Mesenchymal stem cell (in vitro differentiated cells and primary cell): ENCODE data around the gene ZMAT5.

Experiments
- DNase-seq: peaks from one replicate; pipeline ENCODE4 v3.0.0-alpha.2; 2013
- H2AFZ ChIP-seq: one replicate; pipeline ENCODE4 v1.6.1; 2013; ENCODE audit warnings: low read depth, mild to moderate bottlenecking, control low read depth, inconsistent platforms, low read length, moderate library complexity
- H2AK5ac ChIP-seq: 2 replicates; pipeline ENCODE4 v1.6.1; 2013; ENCODE audit warnings: low read length, moderate library complexity, mild to moderate bottlenecking, inconsistent platforms; ENCODE audit not compliant: severe bottlenecking
- H2BK120ac ChIP-seq: one replicate; pipeline ENCODE4 v1.6.1; 2013; ENCODE audit warnings: low read depth, mild to moderate bottlenecking, inconsistent platforms, low read length, moderate library complexity
- H2BK12ac ChIP-seq, 2 experiments: one replicate each; pipeline ENCODE4 v1.6.1; 2013; ENCODE audit warnings: inconsistent platforms in 2 of 2, low read length in 2 of 2, mild to moderate bottlenecking in 2 of 2, moderate library complexity in 2 of 2, control low read depth in 1 of 2
- H2BK15ac ChIP-seq: one replicate; pipeline ENCODE4 v1.6.1; 2013; ENCODE audit warnings: mild to moderate bottlenecking, low read depth, inconsistent platforms; ENCODE audit not compliant: poor library complexity, severe bottlenecking
- H2BK5ac ChIP-seq: 2 replicates; pipeline ENCODE4 v1.6.1; 2013; ENCODE audit warnings: low read depth, mild to moderate bottlenecking, low read length, control low read depth, inconsistent platforms; ENCODE audit not compliant: poor library complexity, severe bottlenecking
- H3K14ac ChIP-seq, 2 experiments: one replicate each; pipeline ENCODE4 v1.6.1; 2013; ENCODE audit warnings: inconsistent platforms in 2 of 2, low read length in 2 of 2, control low read depth in 1 of 2, mild to moderate bottlenecking in 1 of 2, moderate library complexity in 1 of 2
- H3K18ac ChIP-seq, 2 experiments: one replicate each; pipeline ENCODE4 v1.6.1; 2013; ENCODE audit warnings: inconsistent platforms in 2 of 2, low read length in 2 of 2, control low read depth in 1 of 2, low read depth in 1 of 2, mild to moderate bottlenecking in 1 of 2
- H3K23ac ChIP-seq, 2 experiments: one replicate each; pipeline ENCODE4 v1.6.1; 2013; ENCODE audit warnings: inconsistent platforms in 2 of 2, low read length in 2 of 2, mild to moderate bottlenecking in 2 of 2, moderate library complexity in 2 of 2, control low read depth in 1 of 2
- H3K27ac ChIP-seq: 2 replicates; pipeline ENCODE4 v1.5.1; 2013; ENCODE audit warnings: mild to moderate bottlenecking, moderate library complexity, low read length, control low read depth, inconsistent platforms; ENCODE audit not compliant: poor library complexity, severe bottlenecking
- H3K27me3 ChIP-seq, 2 experiments: 2 replicates each; pipeline versions ENCODE4 v1.6.1 to v1.7.0; 2013; ENCODE audit warnings: low read length in 2 of 2, mild to moderate bottlenecking in 2 of 2, moderate library complexity in 2 of 2, control low read depth in 1 of 2, inconsistent platforms in 1 of 2; ENCODE audit not compliant: control insufficient read depth in 1 of 2, insufficient read depth in 1 of 2
- H3K36me3 ChIP-seq, 2 experiments: 2 replicates each; pipeline versions ENCODE4 v1.6.1 to v1.7.0; 2013; ENCODE audit warnings: low read length in 2 of 2, control low read depth in 1 of 2, inconsistent platforms in 1 of 2, low read depth in 1 of 2, mild to moderate bottlenecking in 1 of 2; ENCODE audit not compliant: insufficient read depth in 2 of 2, control insufficient read depth in 1 of 2
- H3K4ac ChIP-seq, 2 experiments: one replicate each; pipeline ENCODE4 v1.6.1; 2013; ENCODE audit warnings: inconsistent platforms in 2 of 2, low read length in 2 of 2, mild to moderate bottlenecking in 2 of 2, moderate library complexity in 2 of 2, control low read depth in 1 of 2, low read depth in 1 of 2
- H3K4me1 ChIP-seq: 2 replicates; pipeline ENCODE4 v1.6.1; 2013; ENCODE audit warnings: low read depth, low read length, control low read depth; ENCODE audit not compliant: control insufficient read depth, insufficient read depth
- H3K4me2 ChIP-seq: 2 replicates; pipeline ENCODE4 v1.6.1; 2013; ENCODE audit warnings: low read length, mild to moderate bottlenecking, inconsistent platforms; ENCODE audit not compliant: poor library complexity, severe bottlenecking
- H3K4me3 ChIP-seq, 2 experiments: 2 replicates each; pipeline versions ENCODE4 v1.5.1 to v1.7.0; 2013; ENCODE audit warnings: low read length in 2 of 2, mild to moderate bottlenecking in 2 of 2, control low read depth in 1 of 2, low read depth in 1 of 2; ENCODE audit not compliant: insufficient read depth in 1 of 2
- H3K79me1 ChIP-seq: replicated peaks from 2 replicates; pipeline ENCODE4 v1.6.1; 2013; ENCODE audit warnings: mild to moderate bottlenecking, control low read depth, low read length, inconsistent platforms; ENCODE audit not compliant: poor library complexity, severe bottlenecking
- H3K9ac ChIP-seq: 2 replicates; pipeline ENCODE4 v1.7.0; 2013; ENCODE audit warnings: mild to moderate bottlenecking, low read length, moderate library complexity
- H3K9me3 ChIP-seq: 2 replicates; pipeline ENCODE4 v1.7.0; 2013; ENCODE audit warnings: mild to moderate bottlenecking, low read length; ENCODE audit not compliant: control insufficient read depth
- H4K8ac ChIP-seq: one replicate; pipeline ENCODE4 v1.6.1; 2013; ENCODE audit warnings: inconsistent platforms, mild to moderate bottlenecking, low read length, moderate library complexity
- H4K91ac ChIP-seq: one replicate; pipeline ENCODE4 v1.6.1; 2013; ENCODE audit warnings: mild to moderate bottlenecking, low read length, inconsistent platforms
- WGBS: methylation state at CpG from one replicate; pipeline ENCODE4 v1.1.7; 2013; ENCODE audit warnings: mixed read lengths; 5-methylcytosine and 5-hydroxymethylcytosine counted together

ZMAT5 gene

DNA sequence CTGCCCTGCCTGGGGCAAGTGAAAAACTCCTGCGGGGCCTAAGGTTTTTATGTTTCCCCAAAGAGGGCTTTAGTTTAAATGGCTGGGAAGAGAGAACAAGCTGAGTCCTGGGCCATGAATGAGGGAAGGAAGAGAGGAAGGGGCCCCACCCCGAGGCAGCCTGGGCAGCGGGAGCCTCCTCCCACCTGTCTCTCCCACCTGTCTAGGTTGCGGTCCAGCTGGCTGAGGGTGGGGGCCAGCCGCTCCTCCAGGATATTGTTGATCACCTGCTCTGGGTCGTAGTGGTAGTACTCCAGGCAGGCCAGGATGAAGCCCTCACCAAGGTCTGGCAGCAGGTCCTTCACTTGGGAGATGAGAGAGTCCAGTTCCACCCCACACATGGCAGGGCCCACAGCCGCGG lies 35.0 kb upstream of the ZMAT5 start:
- H4K8ac ChIP-seq, result no peak overlapping the region
- no peak overlapping the region for H2BK5ac ChIP-seq
- H3K9me3 ChIP-seq, result no peaks in the 10 kb centered on the region
- H3K4me2 ChIP-seq, result no peak overlapping the region
- H2BK15ac ChIP-seq, result no peak overlapping the region
- no peak overlapping the region for H2AK5ac ChIP-seq
- peaks cover 10% of the 10 kb centered on the region for H3K4me1 ChIP-seq
- H3K9ac ChIP-seq, result no peak overlapping the region
- no peak overlapping the region for H2AFZ ChIP-seq
- no peak overlapping the region for H3K4ac ChIP-seq
- H3K27me3 ChIP-seq, result no peaks in the 10 kb centered on the region
- H3K79me1 ChIP-seq, result peaks cover 6% of the 10 kb centered on the region
- no peak overlapping the region for H4K91ac ChIP-seq
- H3K36me3 ChIP-seq, result peaks cover 76 to 81% of the 10 kb centered on the region in 2 experiments
- H2BK12ac ChIP-seq, result no peak overlapping the region
- H3K27ac ChIP-seq, result no peak overlapping the region
- no peak overlapping the region for H3K18ac ChIP-seq
- H2BK120ac ChIP-seq, result no peak overlapping the region
- H3K4me3 ChIP-seq, result no peak overlapping the region
- 98% methylated on average over 8 of the region's 8 CpGs for WGBS
- no peak overlapping the region for H3K14ac ChIP-seq
- no peak for DNase-seq
- no peak overlapping the region for H3K23ac ChIP-seq

DNA sequence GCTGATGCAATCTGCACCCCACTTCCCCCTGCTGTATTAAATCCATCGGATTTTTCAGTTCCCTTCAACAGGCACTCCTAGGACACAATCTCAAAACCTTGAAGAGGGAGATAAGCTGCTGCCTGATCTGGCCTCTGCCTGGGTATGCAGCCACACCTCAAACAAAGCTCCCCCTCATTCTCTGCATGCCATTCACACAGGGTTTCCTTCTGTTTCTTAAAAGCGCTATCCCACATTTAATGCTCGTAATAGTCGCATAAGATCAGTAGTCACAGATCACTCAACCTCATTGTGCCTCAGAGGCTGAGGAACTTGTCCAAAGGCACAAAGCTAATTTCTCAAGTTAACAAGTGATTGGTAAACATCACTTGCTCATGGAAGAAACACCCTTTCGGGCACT lies 34.3 kb upstream of the ZMAT5 start:
- Histone ChIP-seq H3K36me3 (peaks cover 76 to 80% of the 10 kb centered on the region in 2 experiments), H3K4me3 (no peak overlapping the region), H3K79me1 (peaks cover 6% of the 10 kb centered on the region), H3K14ac (no peak overlapping the region), H3K23ac (no peak overlapping the region), H3K18ac (no peak overlapping the region), H3K27ac (no peak overlapping the region), H3K27me3 (no peaks in the 10 kb centered on the region), H4K8ac (no peak overlapping the region), H2AFZ (no peak overlapping the region), H3K4ac (peak overlapping the region in 1 of 2 experiments; percentile 6), H2AK5ac (no peak overlapping the region), H2BK12ac (peak overlapping the region in 1 of 2 experiments; percentile 63), H3K9ac (no peak overlapping the region), H3K4me2 (no peak overlapping the region), H2BK120ac (no peak overlapping the region), H2BK5ac (no peak overlapping the region), H3K4me1 (peaks cover 10% of the 10 kb centered on the region), H2BK15ac (no peak overlapping the region), H4K91ac (no peak overlapping the region), H3K9me3 (no peaks in the 10 kb centered on the region)
- no peak for DNase-seq
- 92% methylated on average over 5 of the region's 5 CpGs for WGBS

DNA sequence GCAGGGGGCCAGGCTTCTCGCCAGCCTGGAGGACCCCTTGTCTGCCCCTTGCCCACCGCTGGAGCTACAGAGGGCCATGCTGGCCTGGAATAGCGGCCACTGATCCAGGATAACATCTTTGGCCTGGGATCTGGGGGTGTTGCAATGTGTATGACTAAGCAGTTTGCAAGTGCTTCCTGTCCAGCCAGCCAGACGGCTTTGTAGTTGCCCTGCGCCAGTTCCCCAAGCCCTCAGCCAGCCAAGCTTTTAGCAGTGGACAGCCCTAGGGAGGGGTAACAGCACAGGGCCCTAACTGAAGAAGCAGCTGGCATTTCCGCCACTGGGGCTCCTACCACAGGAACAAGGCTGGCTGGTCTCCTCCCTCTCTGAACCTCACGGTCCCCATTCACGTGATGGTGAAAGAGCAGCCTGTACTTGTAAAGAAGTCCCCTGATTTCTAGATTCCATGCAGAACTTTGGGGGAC lies 32.4 kb upstream of the ZMAT5 start:
- H3K36me3 ChIP-seq, result peaks cover 61 to 74% of the 10 kb centered on the region in 2 experiments
- peak; percentile 98 for DNase-seq

DNA sequence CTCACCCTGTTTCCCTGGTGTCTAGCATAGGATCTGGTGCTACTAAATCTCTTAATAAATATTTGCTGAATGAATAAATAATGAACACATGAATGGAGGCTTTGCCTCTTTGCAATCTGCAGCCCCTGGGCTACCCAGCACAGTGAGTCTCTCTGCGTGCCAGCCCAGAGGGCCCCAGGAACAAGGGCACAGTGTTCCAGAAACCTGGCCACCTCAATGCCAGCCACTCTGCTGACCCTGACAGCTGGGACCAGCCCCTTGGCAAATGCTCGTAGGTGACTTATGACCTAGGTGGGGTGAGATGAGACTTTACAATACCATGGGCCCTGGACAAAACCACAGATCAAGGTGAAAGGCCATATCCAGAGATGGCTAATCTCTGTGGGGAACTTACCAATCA lies 32.0 kb upstream of the ZMAT5 start:
- Histone ChIP-seq H3K4me3 (peak overlapping the region in 1 of 2 experiments; percentile 21), H4K91ac (peak overlapping the region; percentile 100)
- 72% methylated on average over 2 of the region's 2 CpGs for WGBS

More for the DNA sequence above, 32.4 kb upstream of the ZMAT5 start:
- Histone ChIP-seq H3K4me2 (no peak overlapping the region), H2BK120ac (peak overlapping the region; percentile 100), H3K27me3 (no peaks in the 10 kb centered on the region), H3K18ac (peak overlapping the region; percentile 91 to 100), H2BK12ac (peak overlapping the region; percentile 100), H3K4me1 (peaks cover 13% of the 10 kb centered on the region), H3K23ac (peak overlapping the region in 1 of 2 experiments; percentile 90), H3K79me1 (peaks cover 5% of the 10 kb centered on the region), H3K9me3 (no peaks in the 10 kb centered on the region), H2BK15ac (peak overlapping the region; percentile 82), H2BK5ac (no peak overlapping the region), H2AFZ (no peak overlapping the region), H3K14ac (peak overlapping the region in 1 of 2 experiments; percentile 94), H4K91ac (peak overlapping the region; percentile 100), H3K9ac (peak overlapping the region; percentile 58), H3K27ac (peak overlapping the region; percentile 31), H3K4ac (peak overlapping the region; percentile 98 to 100), H3K4me3 (peak overlapping the region in 1 of 2 experiments; percentile 21), H2AK5ac (peak overlapping the region; percentile 71), H4K8ac (peak overlapping the region; percentile 100)
- 13% methylated on average over 8 of the region's 8 CpGs for WGBS

More for the DNA sequence above, 32.0 kb upstream of the ZMAT5 start:
- no peak for DNase-seq
- Histone ChIP-seq H2BK5ac (peak overlapping the region; percentile 24), H3K18ac (peak overlapping the region; percentile 91 to 100), H3K27ac (peak overlapping the region; percentile 31), H3K27me3 (no peaks in the 10 kb centered on the region), H2AK5ac (peak overlapping the region; percentile 71), H4K8ac (peak overlapping the region; percentile 100), H3K14ac (peak overlapping the region in 1 of 2 experiments; percentile 94), H3K23ac (peak overlapping the region in 1 of 2 experiments; percentile 90), H3K79me1 (peaks cover 5% of the 10 kb centered on the region), H3K4ac (peak overlapping the region; percentile 98 to 100), H3K4me1 (peaks cover 13% of the 10 kb centered on the region), H3K9me3 (no peaks in the 10 kb centered on the region), H2BK120ac (peak overlapping the region; percentile 100), H2AFZ (peak overlapping the region; percentile 30), H3K36me3 (peaks cover 57 to 71% of the 10 kb centered on the region in 2 experiments), H3K9ac (peak overlapping the region; percentile 58), H2BK15ac (peak overlapping the region; percentile 82), H3K4me2 (no peak overlapping the region), H2BK12ac (peak overlapping the region; percentile 100)
